ENCODE results near the gene CRIP1.

CRIP1 gene

GRCh38 chr14:105484997-105485393 lies 1.7 kb upstream of the CRIP1 start:
- H3K27ac ChIP-seq: no peak overlapping the region
- TF ChIP-seq CTCF (IDR thresholded peaks at IDR 0.05; ENCODE audit: low read depth, low read length, missing control alignments): no peak
- H3K36me3 ChIP-seq (replicated peaks): no peaks in the 10 kb centered on the region
- no peak for DNase-seq
- no peak overlapping the region for H3K4me3 ChIP-seq (ENCODE audit: low read depth, low read length)
- in situ Hi-C loops (cut with HindIII; ENCODE audit: low pct_ligation_motif_present, low sequenced_read_pairs): no loop called here
- H3K27me3 ChIP-seq (replicated peaks): peaks cover 19% of the 10 kb centered on the region

- no peak overlapping the region for H3K27ac ChIP-seq
- DNase-seq: no peak
These were observed 935 bp upstream of the CRIP1 start for GRCh38 chr14:105485739-105486162.

GRCh38 chr14:105486974-105487448 lies 325 bp downstream of the CRIP1 start:
- H3K4me3 ChIP-seq (ENCODE audit: low read depth, low read length): no peak overlapping the region
- in situ Hi-C loops (cut with HindIII; ENCODE audit: low pct_ligation_motif_present, low sequenced_read_pairs): no loop called here
- H3K36me3 ChIP-seq (replicated peaks): no peaks in the 10 kb centered on the region
- no peak for TF ChIP-seq CTCF (IDR thresholded peaks at IDR 0.05; ENCODE audit: low read depth, low read length, missing control alignments)
- no peak for DNase-seq
- H3K27me3 ChIP-seq (replicated peaks): peaks cover 19% of the 10 kb centered on the region
- H3K27ac ChIP-seq: no peak overlapping the region

More at GRCh38 chr14:105485739-105486162, 935 bp upstream of the CRIP1 start:
- in situ Hi-C loops (cut with HindIII; ENCODE audit: low pct_ligation_motif_present, low sequenced_read_pairs): no loop called here
- Histone ChIP-seq H3K27me3 (replicated peaks) (peaks cover 19% of the 10 kb centered on the region), H3K4me3 (ENCODE audit: low read depth, low read length) (no peak overlapping the region), H3K36me3 (replicated peaks) (no peaks in the 10 kb centered on the region)
- TF ChIP-seq CTCF (IDR thresholded peaks at IDR 0.05; ENCODE audit: low read depth, low read length, missing control alignments): peak; percentile 68

GRCh38 chr14:105487449-105487985 lies 831 bp downstream of the CRIP1 start:
- Histone ChIP-seq H3K27ac (no peak overlapping the region), H3K36me3 (replicated peaks) (no peaks in the 10 kb centered on the region), H3K27me3 (replicated peaks) (peaks cover 19% of the 10 kb centered on the region), H3K4me3 (ENCODE audit: low read depth, low read length) (no peak overlapping the region)
- in situ Hi-C loops (cut with HindIII; ENCODE audit: low pct_ligation_motif_present, low sequenced_read_pairs): no loop called here
- DNase-seq: no peak
- TF ChIP-seq CTCF (IDR thresholded peaks at IDR 0.05; ENCODE audit: low read depth, low read length, missing control alignments): no peak

GRCh38 chr14:105487986-105488777 lies 1.5 kb downstream of the CRIP1 start:
- no peaks in the 10 kb centered on the region for H3K36me3 ChIP-seq (replicated peaks)
- no peak for DNase-seq
- no peak overlapping the region for H3K4me3 ChIP-seq (ENCODE audit: low read depth, low read length)
- H3K27me3 ChIP-seq (replicated peaks): peaks cover 19% of the 10 kb centered on the region
- H3K27ac ChIP-seq: no peak overlapping the region
- in situ Hi-C loops (cut with HindIII; ENCODE audit: low pct_ligation_motif_present, low sequenced_read_pairs): no loop called here
- no peak for TF ChIP-seq CTCF (IDR thresholded peaks at IDR 0.05; ENCODE audit: low read depth, low read length, missing control alignments)

Measured in brain microvascular endothelial cell (primary cell).